GM15510 (cell line): ENCODE measurements around the gene GPS2.

Experiments used
- POLR2A ChIP-seq: IDR thresholded peaks from 3 replicates; pipeline ENCODE4 v1.6.1; 2011; ENCODE audit warnings: borderline replicate concordance; ENCODE audit not compliant: insufficient read length; ENCODE audit errors: extremely low read depth

The GPS2 gene

GRCh38 chr17:7314719-7315569 lies at the start of gene GPS2:
Gene GPS2, minus strand, starts transcription at chr17:7315360. Its CDS starts 308 bp downstream, at chr17:7315052.
- peak; percentile 83 for TF ChIP-seq POLR2A

- no peak for TF ChIP-seq POLR2A
These were observed 48.2 kb upstream of the GPS2 start for GRCh38 chr17:7363311-7363710.

GRCh38 chr17:7361906-7362305 lies 46.7 kb upstream of the GPS2 start:
- TF ChIP-seq POLR2A: no peak

- no peak for TF ChIP-seq POLR2A
These were observed 42.2 kb upstream of the GPS2 start for GRCh38 chr17:7357381-7357780.

- no peak for TF ChIP-seq POLR2A
These were observed 41.6 kb upstream of the GPS2 start for GRCh38 chr17:7356756-7357155.

GRCh38 chr17:7356072-7356549 lies 41.0 kb upstream of the GPS2 start:
- TF ChIP-seq POLR2A: no peak

- no peak for TF ChIP-seq POLR2A
These were observed 40.4 kb upstream of the GPS2 start for GRCh38 chr17:7355573-7355972.

- TF ChIP-seq POLR2A: no peak
These were observed 39.9 kb upstream of the GPS2 start, which contains the start of gene TMEM95 for GRCh38 chr17:7355053-7355452. Gene TMEM95, plus strand, starts transcription at chr17:7355156. Its CDS starts 49 bp downstream, at chr17:7355205.

- no peak for TF ChIP-seq POLR2A
These were observed 39.2 kb upstream of the GPS2 start for GRCh38 chr17:7354262-7354843.

- no peak for TF ChIP-seq POLR2A
These were observed 37.9 kb upstream of the GPS2 start for GRCh38 chr17:7352910-7353635.

- no peak for TF ChIP-seq POLR2A
These were observed 37.3 kb upstream of the GPS2 start for GRCh38 chr17:7352503-7352889.

- peak; percentile 42 for TF ChIP-seq POLR2A
These were observed 36.7 kb upstream of the GPS2 start, which contains the start of gene KCTD11 for GRCh38 chr17:7351665-7352502. Gene KCTD11, plus strand, starts transcription at chr17:7352162.

- TF ChIP-seq POLR2A: no peak
These were observed 33.5 kb upstream of the GPS2 start for GRCh38 chr17:7348478-7349242.
